HG03064 (cell line): ENCODE data around the gene EVL.
A peak's percentile ranks its signal among the peaks of the same experiment; 100 is the strongest.

Experiments used
- ATAC-seq: cut with Tn5 transposase; IDR thresholded peaks from one replicate; pipeline ENCODE4 v1.9.1; 2021; ENCODE audit warnings: low read depth; ENCODE audit not compliant: unreplicated experiment

The EVL gene

DNA sequence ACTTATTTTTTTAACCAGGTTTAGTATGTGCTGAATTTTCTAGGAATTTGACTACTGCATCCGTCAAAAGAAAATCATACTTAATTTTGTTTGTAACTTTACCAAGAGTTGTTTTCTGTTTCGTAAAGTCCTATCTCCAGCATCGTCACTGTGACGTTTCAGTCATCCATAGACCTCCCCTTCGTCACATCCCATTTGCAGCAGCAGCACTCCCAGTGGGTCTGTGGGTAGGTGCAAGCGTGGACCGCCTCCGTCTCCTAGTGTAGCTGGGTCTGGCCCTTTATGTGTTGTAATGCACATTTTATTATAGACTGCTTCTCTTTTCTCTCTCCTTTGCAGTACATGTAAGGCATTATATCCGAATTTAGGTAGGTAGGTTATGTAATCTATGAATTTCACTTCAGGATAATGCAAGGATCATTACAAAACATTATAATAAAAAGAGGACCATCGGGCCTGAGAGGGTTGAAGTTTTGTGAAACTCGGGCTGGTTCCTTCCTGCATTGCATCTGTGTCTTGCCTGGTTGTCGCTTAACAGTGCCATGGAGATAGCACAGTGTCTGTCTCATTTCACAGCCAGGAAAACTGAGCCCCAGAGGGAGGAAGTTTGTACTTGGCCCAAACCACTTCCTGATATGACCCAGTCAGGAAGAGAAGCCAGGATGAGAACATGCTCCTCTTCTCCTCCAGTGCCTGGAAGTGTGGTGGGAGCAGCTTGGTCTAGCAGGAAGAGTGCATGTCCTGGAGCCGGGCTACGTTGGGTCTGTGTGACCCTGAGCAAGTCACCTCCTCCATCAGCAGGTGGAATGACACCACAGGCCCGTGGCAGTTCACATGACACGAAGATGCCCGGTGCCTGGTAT is 41.3 kb downstream of the EVL start:
- ATAC-seq = no peak

- no peak for ATAC-seq
These were observed 42.0 kb downstream of the EVL start for GRCh38 chr14:100107236-100107635.

- peak; percentile 59 for ATAC-seq
These were observed 43.0 kb downstream of the EVL start for GRCh38 chr14:100108042-100108825.

- no peak for ATAC-seq
These were observed 43.8 kb downstream of the EVL start for GRCh38 chr14:100108840-100109593.

- no peak for ATAC-seq
These were observed 44.4 kb downstream of the EVL start for GRCh38 chr14:100109594-100109955.

DNA sequence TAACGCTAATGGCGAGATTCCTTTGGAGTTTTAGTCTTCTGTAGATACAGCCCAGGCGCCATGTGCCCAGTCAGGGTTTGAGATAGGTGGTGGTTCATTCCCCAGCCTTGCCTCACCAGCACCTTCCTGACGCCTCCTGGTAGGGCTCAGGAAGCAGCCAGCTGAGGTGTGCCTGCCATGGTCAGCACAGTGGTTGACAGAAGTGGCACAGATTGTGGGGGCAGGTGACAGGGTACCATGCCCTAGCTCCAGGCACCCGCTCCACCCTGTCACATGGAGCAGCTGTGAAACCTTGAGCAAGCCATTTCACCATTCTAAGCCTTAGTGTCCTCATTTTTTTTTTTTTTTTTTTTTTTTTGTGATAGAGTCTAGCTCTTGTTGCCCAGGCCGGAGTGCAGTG is 45.6 kb downstream of the EVL start:
- ATAC-seq = no peak

GRCh38 chr14:100111931-100112704 is 46.9 kb downstream of the EVL start:
- no peak for ATAC-seq

DNA sequence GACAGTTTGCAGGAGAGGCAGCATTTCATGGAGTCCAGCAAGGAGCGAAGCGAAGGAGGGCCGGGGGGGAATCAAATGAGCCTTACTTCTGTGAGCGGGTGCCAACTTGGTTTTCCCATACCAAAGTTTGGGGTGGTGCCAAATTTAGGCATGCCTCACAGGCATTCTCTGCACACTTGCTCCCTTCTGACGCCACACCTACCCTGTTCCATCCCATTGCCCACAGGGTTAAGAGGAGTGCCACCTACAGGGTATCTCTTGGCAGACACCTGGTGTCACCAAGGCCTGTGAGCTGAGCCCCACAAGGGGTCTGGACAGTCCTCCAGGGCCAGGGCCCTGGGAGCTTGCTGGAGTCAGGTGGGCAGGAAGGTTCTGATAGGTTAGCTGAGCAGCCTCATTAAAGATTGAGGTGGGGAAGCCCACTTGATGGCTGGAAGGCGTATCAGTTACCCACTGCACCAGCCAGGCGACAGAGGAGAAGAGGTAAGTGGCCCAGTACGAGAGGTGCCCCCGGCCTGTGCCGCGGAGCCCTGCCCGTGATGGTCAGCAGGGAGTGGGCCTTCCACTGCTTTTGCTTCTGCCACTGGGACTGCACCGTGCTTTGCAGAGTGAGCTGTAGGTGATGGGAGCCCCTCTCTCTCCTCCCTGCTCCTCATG is 49.0 kb downstream of the EVL start:
- no peak for ATAC-seq

GRCh38 chr14:100115236-100115635 is 50.0 kb downstream of the EVL start:
- no peak for ATAC-seq

DNA sequence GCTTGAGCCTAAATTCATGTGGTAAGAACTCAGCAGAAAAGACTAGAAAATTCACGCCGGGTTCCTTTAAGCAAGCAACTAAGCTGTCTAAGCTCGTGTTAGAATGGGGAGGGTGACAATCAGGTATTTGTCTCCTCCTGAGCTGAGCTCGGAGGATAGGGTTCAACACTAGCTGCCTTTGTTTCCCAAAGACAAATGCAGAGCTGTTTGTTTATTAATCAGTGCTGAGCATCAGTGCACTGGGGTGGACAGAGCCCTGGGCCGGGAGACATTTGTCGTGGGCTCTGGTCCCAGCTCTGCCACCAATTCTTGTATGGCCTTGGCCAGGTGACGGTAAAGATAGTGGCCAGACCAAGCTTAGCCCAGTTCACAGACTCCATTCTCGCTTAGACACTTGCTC is 50.5 kb downstream of the EVL start:
- no peak for ATAC-seq

DNA sequence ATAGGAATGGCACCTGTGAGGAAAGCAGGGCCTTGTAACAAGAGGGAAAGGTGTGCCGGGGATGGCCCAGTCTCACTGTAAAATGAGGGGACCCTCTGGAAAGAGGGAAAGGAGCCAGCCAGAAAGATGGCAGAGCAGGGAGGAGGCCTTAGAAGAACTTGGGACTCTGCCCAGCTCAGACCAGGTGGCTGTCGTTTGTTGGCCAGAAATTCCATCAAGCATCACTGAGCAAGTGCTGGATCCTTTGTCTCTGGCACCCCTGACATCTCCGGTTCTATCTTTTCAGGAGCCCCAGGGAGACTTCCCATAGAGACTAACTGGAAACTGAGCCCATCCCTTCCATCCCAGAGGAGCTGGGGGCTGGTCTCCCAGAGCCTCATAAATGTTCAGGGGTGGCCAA is 50.9 kb downstream of the EVL start:
- no peak for ATAC-seq

DNA sequence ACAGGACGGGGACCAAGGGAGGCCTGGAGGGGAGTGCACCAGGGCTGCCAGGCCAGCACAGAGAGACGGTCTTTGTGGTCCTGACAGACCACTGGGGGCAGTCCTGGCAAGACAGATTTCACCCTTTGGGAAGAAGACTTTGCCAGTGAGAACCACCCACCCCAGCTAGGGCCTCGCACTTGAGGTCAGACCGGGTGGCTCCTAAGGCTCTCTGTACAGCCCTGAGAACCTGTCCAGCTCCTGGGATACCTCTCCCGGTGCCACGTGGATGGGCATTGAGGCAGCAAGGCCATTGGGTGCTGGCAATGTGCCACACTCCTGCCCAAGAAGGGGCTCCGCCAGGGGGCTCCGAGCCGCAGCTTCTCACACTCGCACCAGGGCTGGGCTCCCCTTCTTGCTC is 51.8 kb downstream of the EVL start:
- no peak for ATAC-seq

DNA sequence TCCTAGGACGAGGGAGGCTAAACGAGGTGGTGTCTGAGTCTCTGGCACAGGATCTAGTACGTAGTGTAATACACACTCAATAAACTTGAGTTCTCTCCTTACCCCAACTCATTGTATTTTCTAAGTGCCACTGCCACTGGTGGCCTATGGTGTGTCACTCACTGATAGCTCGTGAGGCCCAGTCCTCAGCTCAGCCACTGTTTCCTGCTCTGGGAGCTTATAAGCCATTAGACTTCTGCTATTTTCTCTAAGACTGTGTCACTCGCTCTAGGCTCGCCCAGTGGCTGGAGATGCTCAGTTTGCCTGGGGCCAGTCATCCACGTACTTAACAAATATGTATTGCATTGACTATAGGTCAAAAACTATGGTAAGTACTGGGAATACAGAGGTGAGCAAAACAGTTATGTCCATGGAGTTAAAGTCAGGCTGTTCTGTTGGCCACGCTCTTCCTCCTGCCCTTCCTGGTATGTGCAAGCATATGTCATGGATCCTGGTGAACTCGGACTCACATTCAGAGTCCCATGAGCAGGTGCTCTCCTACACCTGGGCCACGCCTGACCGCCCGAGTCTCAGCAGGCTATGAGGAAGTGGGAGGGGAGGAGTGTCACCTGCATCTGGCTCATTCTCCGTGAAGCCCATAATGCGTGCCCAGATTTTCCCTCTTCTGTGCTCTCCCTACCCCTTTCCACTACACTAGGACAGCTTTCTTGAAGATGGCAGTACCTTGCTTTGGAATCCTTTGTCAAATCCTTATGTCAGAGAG is 52.6 kb downstream of the EVL start:
- ATAC-seq = no peak

- no peak for ATAC-seq
These were observed 53.3 kb downstream of the EVL start for GRCh38 chr14:100118396-100119011.

DNA sequence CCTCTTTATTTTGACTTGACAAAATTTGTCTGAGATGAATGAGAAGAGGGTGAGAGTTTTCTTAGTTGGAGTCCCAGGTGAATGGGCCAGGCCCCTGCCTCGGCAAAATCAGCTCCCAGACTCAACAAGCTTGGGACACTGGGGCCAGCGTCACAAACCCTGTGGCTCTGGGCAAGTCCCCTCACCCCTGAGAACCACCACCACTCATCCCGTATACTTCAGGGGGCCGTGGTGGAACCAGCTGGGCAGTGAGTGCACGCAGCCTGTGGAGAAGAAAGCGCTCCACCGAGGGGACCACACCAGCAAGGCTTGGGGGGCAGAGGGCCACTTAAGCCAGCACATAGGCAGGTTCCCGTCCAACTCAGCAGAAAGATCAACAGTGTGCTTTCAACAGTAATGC is 54.0 kb downstream of the EVL start:
- no peak for ATAC-seq

GRCh38 chr14:100120522-100121269 is 55.5 kb downstream of the EVL start:
- ATAC-seq = no peak

DNA sequence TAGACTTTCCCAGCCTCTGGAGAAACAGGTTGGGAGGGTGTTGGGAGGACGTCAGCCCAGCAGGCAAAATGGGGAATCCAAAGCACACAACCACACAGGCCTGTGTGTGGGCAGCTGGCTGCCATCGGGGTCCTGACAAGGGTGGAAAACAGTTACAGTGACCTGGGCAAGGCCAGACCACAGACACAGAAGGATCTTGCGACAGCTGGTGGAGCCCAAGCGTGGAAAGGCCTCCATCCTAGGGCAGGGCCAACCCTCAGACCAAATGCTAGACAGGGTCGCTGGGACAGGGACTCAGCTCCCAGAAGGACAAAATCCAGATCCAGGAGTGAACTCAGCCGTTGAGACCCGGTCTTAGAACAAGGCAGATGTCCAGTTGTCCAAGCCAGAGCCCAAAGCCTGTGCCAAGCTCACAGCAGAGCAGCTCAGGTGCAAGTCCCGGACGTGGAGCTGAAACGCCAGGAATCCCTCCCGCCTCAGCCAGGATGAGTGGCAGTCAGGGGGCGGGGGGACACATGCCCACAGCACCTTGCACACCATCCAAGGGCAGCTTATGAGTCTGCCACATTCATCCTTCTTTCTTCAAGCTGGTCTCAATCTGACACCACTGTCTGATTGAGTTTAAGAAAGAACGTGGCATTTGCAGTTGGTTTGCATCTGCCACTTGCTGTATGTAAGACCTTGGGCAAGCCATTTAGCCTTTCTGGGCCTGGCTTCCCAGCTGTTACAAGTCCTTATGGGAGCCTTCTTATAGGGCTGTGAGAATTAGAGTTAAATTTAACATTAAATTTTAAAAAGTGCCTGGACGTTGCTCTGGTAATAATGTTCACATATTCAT is 56.6 kb downstream of the EVL start:
- no peak for ATAC-seq
